ENCODE data around the gene SERINC5.
A peak's percentile ranks its signal among the peaks of the same experiment; 100 is the strongest.
"Not testable (repeated sequence)": the region's sequence is repeated elsewhere in the genome, so short reads cannot be mapped to it uniquely, and the experiment has no call there.

The SERINC5 gene

DNA sequence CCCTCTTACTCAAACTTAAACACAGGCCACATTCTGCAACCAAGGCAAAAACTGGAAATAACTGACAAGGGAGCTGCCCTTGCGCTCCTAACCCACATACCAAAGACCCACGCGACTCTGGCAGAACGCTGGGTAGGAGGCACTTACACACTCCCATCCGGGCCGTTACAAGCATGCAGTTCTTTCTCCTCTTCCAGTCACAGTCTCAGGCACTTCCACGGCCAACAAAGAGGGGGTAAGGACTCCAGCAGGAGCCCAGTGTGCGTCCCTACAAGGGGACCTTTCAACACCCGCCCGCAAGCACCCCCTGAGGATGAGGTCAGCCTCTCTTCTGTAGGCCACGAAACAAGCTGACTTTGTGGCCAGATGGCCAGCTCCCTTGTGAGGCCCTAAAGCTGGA lies 57.4 kb downstream of the SERINC5 start:
- no peak for DNase-seq (ENCODE audit: low spot score)

DNA sequence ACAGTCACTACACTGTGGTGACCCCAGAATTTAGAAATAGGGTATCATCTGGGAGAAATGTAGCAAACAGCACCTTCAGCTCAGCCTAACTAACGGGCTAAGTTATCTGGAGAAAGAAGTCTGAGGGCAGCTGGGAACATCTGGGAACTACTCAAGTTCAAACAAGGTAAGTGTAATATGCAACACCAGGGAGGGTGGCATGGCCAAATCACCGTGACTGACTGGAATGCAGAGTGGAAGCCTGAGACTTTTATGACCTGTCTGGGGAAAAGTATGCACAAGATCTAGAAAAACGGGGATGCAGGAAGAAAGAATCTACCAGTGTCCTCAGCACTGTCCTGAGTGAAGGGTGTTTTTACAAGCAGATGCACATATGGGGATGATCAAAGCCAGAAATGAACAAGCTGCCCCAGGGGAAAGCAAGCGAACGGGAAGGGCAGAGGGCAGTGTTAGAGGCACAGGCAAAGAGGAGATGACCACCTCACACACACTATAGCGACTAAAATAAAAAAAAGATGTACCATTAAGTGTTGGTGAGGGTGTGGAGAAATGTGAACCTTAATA lies 59.9 kb downstream of the SERINC5 start:
- DNase-seq (ENCODE audit: low spot score): no peak

DNA sequence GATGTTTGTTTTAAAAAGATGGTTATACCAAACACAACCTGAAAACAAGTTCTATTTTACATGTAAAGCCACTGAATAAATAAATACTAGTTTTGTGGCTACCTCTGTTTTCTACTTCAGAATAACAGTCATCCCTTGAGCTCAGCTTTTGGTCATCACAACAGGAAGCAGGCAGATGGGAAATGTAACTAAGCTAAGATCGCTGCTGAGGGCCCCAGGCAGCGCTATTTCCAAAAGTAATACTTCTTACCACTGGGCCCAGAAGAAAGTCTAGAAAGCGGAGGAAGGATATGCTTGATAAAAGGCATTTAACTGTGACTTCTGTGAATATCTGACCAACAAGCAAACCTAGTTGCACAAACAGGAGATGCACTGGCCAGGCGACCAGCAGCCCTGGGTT lies 61.4 kb downstream of the SERINC5 start:
- no peak for DNase-seq (ENCODE audit: low spot score)

DNA sequence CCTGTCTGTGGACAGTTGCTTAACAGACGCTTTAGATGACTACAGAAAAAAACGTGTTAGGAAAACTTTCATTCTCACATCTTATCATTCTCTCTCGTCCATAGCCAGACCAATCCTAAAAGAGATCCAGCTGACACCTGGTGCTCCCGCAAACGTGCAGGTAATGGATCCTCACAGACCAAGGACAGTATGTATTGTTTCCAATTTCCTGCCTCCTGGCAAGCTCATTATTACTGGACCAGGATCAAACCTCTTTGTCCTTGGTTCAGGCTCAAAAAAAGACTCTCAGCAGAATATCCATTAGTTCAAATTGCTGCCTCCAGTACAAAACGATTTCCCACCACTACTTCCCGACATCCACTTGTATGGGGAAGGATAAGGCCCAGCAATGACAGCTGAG lies 62.4 kb downstream of the SERINC5 start:
- no peak for DNase-seq (ENCODE audit: low spot score)

DNA sequence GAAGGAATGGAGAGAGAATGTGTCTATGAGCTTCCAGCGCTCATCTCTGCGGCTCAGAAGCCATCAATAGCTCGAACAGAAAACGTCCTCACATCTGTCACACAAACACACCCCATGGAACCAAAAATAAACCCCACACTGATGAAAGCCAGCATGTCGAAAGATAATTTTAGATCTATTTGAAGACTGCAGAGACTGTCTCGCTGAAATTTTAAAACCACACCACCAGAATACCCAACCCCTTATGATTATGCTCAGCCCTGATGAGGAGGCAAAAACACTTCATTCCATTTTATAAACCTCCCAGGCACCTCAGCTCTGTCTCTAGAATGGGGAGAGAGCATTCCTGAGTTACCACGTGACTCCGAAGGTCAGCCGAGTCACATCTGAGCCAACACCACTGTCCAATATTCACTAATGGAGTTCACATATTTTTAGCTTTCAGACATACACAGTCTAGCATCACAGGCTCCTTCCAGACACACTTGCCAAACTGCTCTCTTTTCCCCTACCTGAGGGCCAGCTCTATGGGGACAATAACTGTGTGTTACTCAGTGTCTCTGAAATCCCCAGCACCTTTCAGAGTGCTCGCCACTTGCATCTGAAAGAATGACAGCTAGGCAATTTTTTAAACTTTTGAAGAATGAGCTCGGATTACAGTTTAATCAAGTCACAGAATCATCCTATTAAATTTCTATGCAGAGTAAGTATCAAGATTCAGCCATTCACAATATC lies 63.2 kb downstream of the SERINC5 start:
- no peak for DNase-seq (ENCODE audit: low spot score)

GRCh38 chr5:80191991-80192398 lies 63.9 kb downstream of the SERINC5 start:
- peak; percentile 71 for DNase-seq (ENCODE audit: low spot score)

DNA sequence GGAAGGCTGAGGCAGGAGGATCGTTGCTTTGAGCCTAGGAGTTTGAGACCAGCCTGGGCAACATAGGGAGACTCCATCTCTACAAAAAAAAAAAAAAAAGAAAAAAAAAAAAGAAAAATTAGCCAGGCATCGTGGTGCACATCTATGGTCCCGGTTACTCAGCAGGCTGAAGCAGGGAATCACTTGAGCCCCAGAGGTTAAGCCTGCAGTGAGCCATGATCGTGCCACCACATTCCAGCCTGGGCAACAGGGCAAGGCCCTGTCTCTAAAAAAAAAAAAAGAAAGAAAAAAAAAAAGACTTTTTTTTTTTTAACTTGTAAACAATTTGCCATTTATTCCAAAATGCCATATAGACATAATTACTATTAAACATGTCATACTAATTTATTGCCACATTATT lies 64.5 kb downstream of the SERINC5 start:
- no peak for DNase-seq (ENCODE audit: low spot score)

GRCh38 chr5:80190960-80191359 lies 64.9 kb downstream of the SERINC5 start:
- DNase-seq (ENCODE audit: low spot score): no peak

DNA sequence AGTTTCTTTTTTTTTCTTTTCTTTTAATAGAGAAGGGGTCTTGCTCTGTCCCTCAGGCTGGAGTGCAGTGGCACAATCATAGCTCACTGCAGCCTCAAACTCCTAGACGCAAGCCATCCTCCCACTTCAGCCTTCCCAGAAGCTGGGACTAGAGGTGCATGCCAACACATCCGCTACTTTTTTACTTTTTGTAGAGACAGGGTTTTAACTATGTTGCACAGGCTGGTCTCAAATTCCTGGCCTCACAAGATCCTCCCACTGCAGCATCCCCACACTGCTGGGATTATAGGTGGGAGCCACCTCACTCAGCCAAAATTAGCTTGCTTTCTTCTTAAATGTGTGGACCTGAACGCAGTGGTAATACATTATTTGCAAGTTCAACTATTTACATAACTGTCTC lies 66.1 kb downstream of the SERINC5 start:
- no peak for DNase-seq (ENCODE audit: low spot score)

DNA sequence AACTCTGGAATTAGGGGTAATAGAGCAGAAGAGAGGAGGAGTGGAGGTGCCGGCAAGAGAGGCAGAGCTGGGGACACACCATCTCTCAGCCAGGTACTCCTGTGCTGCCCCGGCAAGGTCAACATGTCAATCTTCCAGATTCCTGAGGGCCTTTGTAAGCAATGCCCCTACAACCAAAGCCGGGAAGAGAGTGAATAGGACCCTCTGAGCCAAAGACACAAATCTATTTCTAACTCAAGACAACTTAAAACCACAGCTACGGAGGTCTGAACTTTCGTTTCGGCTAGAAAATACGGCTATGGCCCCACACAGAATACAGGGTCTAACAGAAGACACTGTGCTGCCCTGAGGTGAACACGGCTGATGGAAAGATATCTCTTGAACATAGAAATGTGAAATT lies 66.6 kb downstream of the SERINC5 start:
- no peak for DNase-seq (ENCODE audit: low spot score)

DNA sequence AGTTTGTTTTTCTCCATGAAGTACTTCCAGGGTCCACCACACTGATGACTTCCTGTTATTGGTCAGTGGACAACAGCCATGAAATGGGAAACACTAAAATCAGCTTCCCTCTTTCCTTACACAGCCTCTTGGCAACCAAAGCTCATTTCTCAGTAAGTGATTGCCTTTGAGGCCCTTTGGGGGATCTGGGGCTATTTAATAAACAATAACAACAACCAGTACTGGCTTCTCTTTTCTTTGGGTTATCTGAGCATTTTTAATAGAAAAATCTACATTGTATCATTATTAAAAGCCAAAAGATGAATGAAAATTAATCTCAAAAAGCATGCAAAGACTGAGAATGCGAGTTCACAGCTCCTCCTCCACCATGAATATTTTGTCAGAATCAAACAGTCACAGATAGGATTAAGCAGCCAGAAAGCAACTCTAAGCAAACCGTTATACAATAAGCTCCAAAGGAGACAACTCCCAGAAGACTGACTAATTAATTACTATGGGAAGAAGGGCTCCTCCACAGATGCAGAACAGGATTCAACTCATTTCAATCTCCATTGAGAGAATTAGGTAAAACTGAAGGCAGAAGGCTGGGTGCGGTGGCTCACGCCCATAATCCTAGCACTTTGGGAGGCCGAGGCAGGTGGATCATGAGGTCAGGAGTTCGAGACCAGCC lies 68.3 kb downstream of the SERINC5 start:
- DNase-seq (ENCODE audit: low spot score): no peak

- not testable (repeated sequence) for DNase-seq (ENCODE audit: low spot score)
These were observed 70.3 kb downstream of the SERINC5 start for GRCh38 chr5:80185535-80185934.

DNA sequence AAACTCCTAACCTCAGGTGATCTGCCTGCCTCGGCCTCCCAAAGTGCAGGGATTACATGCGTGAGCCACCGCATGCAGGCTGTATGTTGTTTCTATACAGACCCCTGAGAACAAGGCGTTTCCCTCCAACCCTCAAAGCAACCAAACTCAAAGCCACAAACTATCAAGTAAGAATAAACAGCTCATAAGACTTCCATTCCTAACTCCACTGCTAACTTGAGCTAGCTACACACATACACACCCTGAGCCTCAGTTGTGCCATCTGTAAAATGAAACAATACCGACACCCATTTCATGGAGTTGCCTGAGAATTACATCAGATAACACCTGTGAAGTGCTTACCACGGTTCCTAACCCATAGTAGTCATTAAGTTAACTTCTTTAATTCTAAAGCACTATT lies 70.8 kb downstream of the SERINC5 start:
- DNase-seq (ENCODE audit: low spot score): no peak

DNA sequence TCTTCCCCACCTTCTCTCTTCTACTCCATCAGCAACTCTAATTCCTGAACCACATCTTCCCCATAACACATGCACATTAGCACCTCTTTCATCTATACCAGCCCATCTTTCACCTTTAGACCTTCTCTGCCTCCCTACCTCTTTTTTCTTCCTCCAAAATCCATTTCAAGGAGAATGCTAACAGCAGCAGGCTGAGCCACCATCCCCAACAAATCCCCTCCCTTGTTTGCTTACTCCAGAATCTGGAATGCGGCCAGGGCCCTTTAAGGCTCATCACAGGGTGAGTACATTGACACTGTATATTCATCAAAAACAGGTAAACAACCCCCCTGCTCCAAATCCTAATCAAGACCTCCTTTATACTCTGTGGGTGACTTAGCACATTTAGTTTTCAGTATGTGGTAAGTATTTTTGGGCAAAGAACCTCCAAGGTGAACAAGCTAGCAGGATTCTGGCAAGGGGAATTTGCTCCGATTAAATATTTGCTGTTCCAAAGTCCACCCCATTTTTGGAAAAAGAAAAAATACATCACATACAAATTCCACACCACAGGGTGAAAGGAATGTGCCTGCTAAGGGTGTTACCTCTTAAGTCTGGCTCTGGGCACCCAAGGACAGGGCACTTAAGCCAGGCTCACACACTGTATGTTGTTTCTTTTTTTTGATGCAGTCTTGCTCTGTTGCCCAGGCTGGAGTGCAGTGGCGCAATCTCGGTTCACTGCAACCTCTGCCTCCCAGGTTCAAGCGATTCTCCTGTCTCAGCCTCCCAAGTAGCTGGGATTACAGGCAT lies 71.4 kb downstream of the SERINC5 start:
- DNase-seq (ENCODE audit: low spot score): no peak

DNA sequence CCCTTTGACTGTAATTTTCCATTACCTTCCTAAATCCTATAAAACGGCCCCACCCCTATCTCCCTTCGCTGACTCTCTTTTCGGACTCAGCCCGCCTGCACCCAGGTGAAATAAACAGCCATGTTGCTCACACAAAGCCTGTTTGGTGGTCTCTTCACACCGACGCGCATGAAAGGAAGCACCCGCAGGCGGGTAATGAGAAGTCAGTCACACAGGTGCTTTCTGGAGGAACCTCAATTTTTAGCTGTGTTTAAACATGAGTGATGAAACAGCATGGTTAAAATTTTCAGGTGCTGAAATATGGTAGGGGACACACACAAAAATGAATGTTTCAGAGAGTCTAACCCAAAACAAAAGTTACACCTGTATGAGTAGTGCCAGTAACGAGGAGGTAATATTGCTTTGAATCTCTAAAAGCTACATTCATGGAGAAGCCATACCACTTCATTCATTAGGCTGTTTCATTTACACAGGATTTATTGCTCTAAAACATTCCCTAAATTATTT lies 72.1 kb downstream of the SERINC5 start:
- DNase-seq (ENCODE audit: low spot score): peak; percentile 25

GRCh38 chr5:80182809-80183580 lies 72.9 kb downstream of the SERINC5 start:
- no peak for DNase-seq (ENCODE audit: low spot score)

GRCh38 chr5:80181618-80182211 lies 74.1 kb downstream of the SERINC5 start:
- peak; percentile 60 for DNase-seq (ENCODE audit: low spot score)

GRCh38 chr5:80177236-80177635 lies 78.6 kb downstream of the SERINC5 start:
- DNase-seq (ENCODE audit: low spot score): no peak

GRCh38 chr5:80175337-80175736 lies 80.5 kb downstream of the SERINC5 start:
- no peak for DNase-seq (ENCODE audit: low spot score)

GRCh38 chr5:80174790-80175189 lies 81.1 kb downstream of the SERINC5 start:
- no peak for DNase-seq (ENCODE audit: low spot score)

DNA sequence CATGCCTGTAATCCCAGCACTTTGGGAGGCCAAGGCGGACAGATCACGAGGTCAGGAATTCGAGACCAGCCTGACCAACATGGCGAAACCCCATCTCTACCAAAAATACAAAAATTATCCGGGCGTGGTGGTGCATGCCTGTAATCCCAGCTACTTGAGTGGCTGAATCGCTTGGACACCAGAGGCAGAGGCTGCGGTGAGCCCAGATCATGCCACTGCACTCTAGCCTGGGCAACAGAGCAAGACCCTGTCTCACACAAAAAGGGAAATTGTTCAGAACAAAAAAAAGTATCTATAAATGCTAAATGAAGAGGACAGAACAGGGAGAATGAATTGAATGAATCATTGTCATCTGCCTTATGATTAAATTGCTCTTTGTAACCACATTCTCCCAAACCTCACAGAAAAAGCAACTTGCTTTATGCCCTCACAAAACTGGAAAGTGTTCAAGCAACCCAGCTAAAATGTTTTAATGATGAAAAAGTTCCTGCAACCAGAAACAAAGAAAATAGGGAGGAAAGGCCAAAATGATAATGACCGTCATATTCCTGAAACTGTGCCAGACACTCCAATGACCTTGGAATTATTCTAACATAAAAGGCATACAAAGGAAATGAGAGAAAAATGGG lies 83.7 kb downstream of the SERINC5 start:
- no peak for DNase-seq (ENCODE audit: low spot score)
